Keratinocyte (primary cell): ENCODE results near the gene ZNF516. TPM values are rescaled to one million over a fixed set of nuclear protein-coding genes. Genes with fewer than 3 reads are reported as not detected.

Experiments used
- DNase-seq: peaks from one replicate; pipeline ENCODE4 v3.0.0-alpha.2; 2011; ENCODE audit warnings: low read depth, missing footprints, low spot score
- FAIRE-seq: peaks from 2 replicates; lab custom pipeline; 2011; peaks lifted over from hg19 to GRCh38; lab: Jason Lieb, UNC
- H2AFZ ChIP-seq: 2 replicates; pipeline ENCODE4 v1.6.0; 2012; ENCODE audit warnings: low read length, control low read depth, inconsistent platforms; ENCODE audit not compliant: control insufficient read depth
- H3K27ac ChIP-seq: 2 replicates; pipeline ENCODE4 v1.5.1; 2011; ENCODE audit warnings: low read length; ENCODE audit not compliant: control insufficient read depth, insufficient read depth
- H3K27me3 ChIP-seq: 3 replicates; pipeline ENCODE4 v1.6.0; 2011; ENCODE audit warnings: low read length; ENCODE audit not compliant: control insufficient read depth, insufficient read depth; ENCODE audit errors: extremely low read depth
- H3K36me3 ChIP-seq, 2 experiments: 2 replicates in 1 of 2; 3 replicates in 1 of 2; pipeline ENCODE4 v1.5.1; 2011; ENCODE audit warnings: low read length in 2 of 2, mild to moderate bottlenecking in 1 of 2; ENCODE audit not compliant: control insufficient read depth in 2 of 2, insufficient read depth in 2 of 2; ENCODE audit errors: extremely low read depth in 1 of 2
- H3K4me1 ChIP-seq: 3 replicates; pipeline ENCODE4 v1.5.1; 2011; ENCODE audit warnings: low read length; ENCODE audit not compliant: control insufficient read depth, insufficient read depth; ENCODE audit errors: extremely low read depth
- H3K4me2 ChIP-seq: 3 replicates; pipeline ENCODE4 v1.6.0; 2011; ENCODE audit warnings: low read depth, low read length; ENCODE audit not compliant: control insufficient read depth, insufficient read depth; ENCODE audit errors: extremely low read depth
- H3K4me3 ChIP-seq, 3 experiments: fragments of 200-600 bp in 1 of 3; sonication (generic) in 1 of 3; 2 replicates in 2 of 3; 3 replicates in 1 of 3; pipeline ENCODE4 v1.5.1; 2011 to 2016; ENCODE audit warnings: low read length in 3 of 3, mild to moderate bottlenecking in 3 of 3, control low read depth in 2 of 3, inconsistent platforms in 1 of 3, low read depth in 1 of 3, mixed read lengths in 1 of 3, mixed run types in 1 of 3, moderate library complexity in 1 of 3; ENCODE audit not compliant: control insufficient read depth in 2 of 3, insufficient read depth in 2 of 3; ENCODE audit errors: extremely low read depth in 1 of 3
- H3K79me2 ChIP-seq: 2 replicates; pipeline ENCODE4 v1.6.0; 2012; ENCODE audit warnings: low read length; ENCODE audit not compliant: control insufficient read depth, insufficient read depth
- H3K9ac ChIP-seq: 3 replicates; pipeline ENCODE4 v1.6.0; 2011; ENCODE audit warnings: low read length; ENCODE audit not compliant: control insufficient read depth, insufficient read depth; ENCODE audit errors: extremely low read depth
- H3K9me1 ChIP-seq: 3 replicates; pipeline ENCODE4 v1.6.0; 2011; ENCODE audit warnings: low read length; ENCODE audit not compliant: control insufficient read depth, insufficient read depth; ENCODE audit errors: extremely low read depth
- H3K9me3 ChIP-seq: 2 replicates; pipeline ENCODE4 v1.5.1; 2012; ENCODE audit warnings: low read depth, low read length; ENCODE audit not compliant: control insufficient read depth
- H4K20me1 ChIP-seq: 3 replicates; pipeline ENCODE4 v1.6.0; 2011; ENCODE audit warnings: low read length; ENCODE audit not compliant: control insufficient read depth, insufficient read depth; ENCODE audit errors: extremely low read depth
- EZH2 ChIP-seq: IDR thresholded peaks from one replicate; pipeline ENCODE4 v1.6.1; 2012; ENCODE audit warnings: inconsistent platforms, mild to moderate bottlenecking, low read length, moderate library complexity
- dilution Hi-C: fragments of 300-500 bp; cut with MboI; formaldehyde crosslinking; loops from one replicate; pipeline ENCODE4 v1.7.0; 2020; ENCODE audit warnings: low sequenced_read_pairs; ENCODE audit not compliant: extremely low pct_ligation_motif_present
- polyA plus RNA-seq, 5 experiments: library from polyadenylated mRNA; depleted of rRNA in 3 of 5; stranded (reverse) in 3 of 5; stranded (forward) in 1 of 5; unstranded in 1 of 5; fragments of >200 nt; gene quantifications; 1 replicate in 1 of 5; 2 replicates in 3 of 5; 3 replicates in 1 of 5; pipeline versions ENCODE4 v1.2.1 to v1.2.3, GENCODE V29; 2011 to 2012; ENCODE audit warnings: missing spikeins in 2 of 5, low read depth in 1 of 5, low replicate concordance in 1 of 5
- TF ChIP-seq, protein P1 (sequence below), 3 experiments: IDR thresholded peaks in 1 of 3; conservative IDR thresholded peaks in 1 of 3; optimal IDR thresholded peaks in 1 of 3; 2 replicates in 2 of 3; 3 replicates in 1 of 3; pipeline versions ENCODE3 to v1.5.1; 2011; ENCODE audit warnings: low read length in 3 of 3, mild to moderate bottlenecking in 3 of 3, moderate library complexity in 2 of 3, control low read depth in 1 of 3, inconsistent platforms in 1 of 3; ENCODE audit not compliant: insufficient read depth in 2 of 3; ENCODE audit errors: extremely low read depth in 1 of 3

ZNF516 gene
- polyA plus RNA-seq, 1 donor (not counting 4 experiments of a cell fraction or from before 2014, with no cell fraction given), result 9.3 TPM

- Histone ChIP-seq H3K4me3 (peak overlapping the region in 2 of 3 experiments; percentile 0 to 59), H3K36me3 (peaks cover 0 to 2% of the 10 kb centered on the region in 2 experiments), H3K4me2 (peak overlapping the region; percentile 87), H3K9me1 (no peaks in the 10 kb centered on the region), H3K4me1 (peaks cover 27% of the 10 kb centered on the region), H3K79me2 (peaks cover 74% of the 10 kb centered on the region), H3K27ac (peak overlapping the region; percentile 36), H3K27me3 (no peaks in the 10 kb centered on the region), H4K20me1 (peaks cover 9% of the 10 kb centered on the region), H2AFZ (no peak overlapping the region), H3K9ac (peak overlapping the region; percentile 25), H3K9me3 (no peaks in the 10 kb centered on the region)
- FAIRE-seq (no peak), DNase-seq (no peak)
- TF ChIP-seq, protein P1, sequence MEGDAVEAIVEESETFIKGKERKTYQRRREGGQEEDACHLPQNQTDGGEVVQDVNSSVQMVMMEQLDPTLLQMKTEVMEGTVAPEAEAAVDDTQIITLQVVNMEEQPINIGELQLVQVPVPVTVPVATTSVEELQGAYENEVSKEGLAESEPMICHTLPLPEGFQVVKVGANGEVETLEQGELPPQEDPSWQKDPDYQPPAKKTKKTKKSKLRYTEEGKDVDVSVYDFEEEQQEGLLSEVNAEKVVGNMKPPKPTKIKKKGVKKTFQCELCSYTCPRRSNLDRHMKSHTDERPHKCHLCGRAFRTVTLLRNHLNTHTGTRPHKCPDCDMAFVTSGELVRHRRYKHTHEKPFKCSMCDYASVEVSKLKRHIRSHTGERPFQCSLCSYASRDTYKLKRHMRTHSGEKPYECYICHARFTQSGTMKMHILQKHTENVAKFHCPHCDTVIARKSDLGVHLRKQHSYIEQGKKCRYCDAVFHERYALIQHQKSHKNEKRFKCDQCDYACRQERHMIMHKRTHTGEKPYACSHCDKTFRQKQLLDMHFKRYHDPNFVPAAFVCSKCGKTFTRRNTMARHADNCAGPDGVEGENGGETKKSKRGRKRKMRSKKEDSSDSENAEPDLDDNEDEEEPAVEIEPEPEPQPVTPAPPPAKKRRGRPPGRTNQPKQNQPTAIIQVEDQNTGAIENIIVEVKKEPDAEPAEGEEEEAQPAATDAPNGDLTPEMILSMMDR (optimal IDR thresholded peaks at IDR 0.05 in 1 of 3, IDR thresholded peaks at IDR 0.05 in 1 of 3, conservative IDR thresholded peaks at IDR 0.05 in 1 of 3; ENCODE audit: extremely low read depth in 1 of 3, insufficient read depth in 2 of 3, low read length in 3 of 3), result no peak
- no peak for TF ChIP-seq EZH2
- dilution Hi-C loops, result no loop called here
Observed at GRCh38 chr18:76489081-76489480, 6.0 kb downstream of the ZNF516 start.

GRCh38 chr18:76488190-76488589 lies 6.9 kb downstream of the ZNF516 start:
- dilution Hi-C loops, result no loop called here
- H3K9me3 ChIP-seq, result no peaks in the 10 kb centered on the region
- H3K27ac ChIP-seq, result no peak overlapping the region
- no peak overlapping the region for H3K9ac ChIP-seq
- FAIRE-seq, result peak; percentile 60
- DNase-seq, result no peak
- H3K27me3 ChIP-seq, result no peaks in the 10 kb centered on the region
- H2AFZ ChIP-seq, result no peak overlapping the region
- no peaks in the 10 kb centered on the region for H3K9me1 ChIP-seq
- TF ChIP-seq, protein P1 (optimal IDR thresholded peaks at IDR 0.05 in 1 of 3, IDR thresholded peaks at IDR 0.05 in 1 of 3, conservative IDR thresholded peaks at IDR 0.05 in 1 of 3; ENCODE audit: extremely low read depth in 1 of 3, insufficient read depth in 2 of 3, low read length in 3 of 3), result no peak
- TF ChIP-seq EZH2, result no peak
- H4K20me1 ChIP-seq, result peaks cover 9% of the 10 kb centered on the region
- H3K4me3 ChIP-seq, result peak overlapping the region in 2 of 3 experiments; percentile 27 to 59
- peak overlapping the region; percentile 87 for H3K4me2 ChIP-seq
- peaks cover 24% of the 10 kb centered on the region for H3K4me1 ChIP-seq
- peaks cover 3% of the 10 kb centered on the region in 2 experiments for H3K36me3 ChIP-seq
- H3K79me2 ChIP-seq, result peaks cover 80% of the 10 kb centered on the region
